SK-N-SH (cell line): ENCODE measurements around the gene TSPAN14. TPM values are rescaled to one million over a fixed set of nuclear protein-coding genes. Genes with fewer than 3 reads are reported as not detected.

Source experiments
- CTCF ChIA-PET: fragments of 300-600, 350-600 bp; formaldehyde crosslinking; extraction: SDS; loops from one replicate; lab custom pipeline; 2021; lab: Yijun Ruan, JAX
- POLR2A ChIA-PET: fragments of 350-600 bp; sonication (Branson Sonifier 250); formaldehyde crosslinking; extraction: SDS; loops from one replicate; lab custom pipeline; 2020; ENCODE audit warnings: antibody characterized with exemption, inconsistent platforms; lab: Yijun Ruan, JAX
- DNase-seq: peaks from one replicate; pipeline ENCODE4 v3.0.0; 2012
- H2AFZ ChIP-seq: fragments of 200-600 bp; sonication (generic); 2 replicates; pipeline ENCODE4 v1.8.1; 2016; ENCODE audit warnings: antibody characterized with exemption, mild to moderate bottlenecking, low read depth
- H3F3A ChIP-seq: fragments of 200-600 bp; sonication (generic); replicated peaks from 2 replicates; pipeline ENCODE3; 2016; ENCODE audit warnings: antibody characterized with exemption, mild to moderate bottlenecking; ENCODE audit not compliant: insufficient read depth
- H3K27ac ChIP-seq, 2 experiments: fragments of 200-500 bp in 1 of 2; fragments of 200-600 bp in 1 of 2; sonication (Bioruptor generic) in 1 of 2; sonication (generic), shearing (Covaris generic) in 1 of 2; 2 replicates each; pipeline versions ENCODE4 v1.5.1 to v1.6.1; 2014 to 2016; ENCODE audit warnings: low read depth in 2 of 2, inconsistent platforms in 1 of 2, low read length in 1 of 2, mild to moderate bottlenecking in 1 of 2, mixed read lengths in 1 of 2
- H3K27me3 ChIP-seq: fragments of 200-600 bp; sonication (generic), shearing (Covaris generic); 2 replicates; pipeline ENCODE4 v1.6.1; 2016; ENCODE audit warnings: mixed run types; ENCODE audit not compliant: insufficient read depth
- H3K36me3 ChIP-seq, 2 experiments: fragments of 200-500 bp in 1 of 2; fragments of 200-600 bp in 1 of 2; sonication (Bioruptor generic) in 1 of 2; sonication (generic) in 1 of 2; replicated peaks in 1 of 2; 2 replicates each; pipeline versions ENCODE3 to v1.5.1; 2014 to 2016; ENCODE audit warnings: low read length in 1 of 2, mild to moderate bottlenecking in 1 of 2; ENCODE audit not compliant: insufficient read depth in 2 of 2, control insufficient read depth in 1 of 2
- H3K4me1 ChIP-seq, 2 experiments: fragments of 200-500 bp in 1 of 2; fragments of 200-600 bp in 1 of 2; sonication (Bioruptor generic) in 1 of 2; sonication (generic), shearing (Covaris generic) in 1 of 2; 2 replicates each; pipeline versions ENCODE4 v1.5.1 to v1.6.1; 2014 to 2016; ENCODE audit warnings: low read depth in 1 of 2, low read length in 1 of 2, mixed run types in 1 of 2; ENCODE audit not compliant: insufficient read depth in 2 of 2, control insufficient read depth in 1 of 2
- H3K4me2 ChIP-seq: fragments of 200-600 bp; sonication (generic), shearing (Covaris generic); 2 replicates; pipeline ENCODE4 v1.6.1; 2017; ENCODE audit warnings: mixed run types
- H3K4me3 ChIP-seq, 2 experiments: fragments of 200-500 bp in 1 of 2; fragments of 200-600 bp in 1 of 2; sonication (Bioruptor generic) in 1 of 2; sonication (generic), shearing (Covaris generic) in 1 of 2; 2 replicates each; pipeline versions ENCODE4 v1.5.1 to v1.8.1; 2014 to 2016; ENCODE audit warnings: low read depth in 2 of 2, inconsistent platforms in 1 of 2, low read length in 1 of 2, mild to moderate bottlenecking in 1 of 2, mixed read lengths in 1 of 2, moderate library complexity in 1 of 2
- H3K79me2 ChIP-seq: fragments of 200-600 bp; sonication (generic); 2 replicates; pipeline ENCODE4 v1.8.1; 2017; ENCODE audit warnings: mild to moderate bottlenecking; ENCODE audit not compliant: insufficient read depth
- H3K9ac ChIP-seq: fragments of 200-600 bp; sonication (generic); 2 replicates; pipeline ENCODE4 v1.6.1; 2017; ENCODE audit warnings: mixed run types
- H3K9me2 ChIP-seq: fragments of 200-600 bp; sonication (generic); 2 replicates; pipeline ENCODE4 v1.6.1; 2017; ENCODE audit warnings: mixed run types
- H3K9me3 ChIP-seq: fragments of 200-600 bp; sonication (generic); 2 replicates; pipeline ENCODE4 v1.6.1; 2017; ENCODE audit warnings: mixed run types, mild to moderate bottlenecking, moderate library complexity
- H4K20me1 ChIP-seq: fragments of 200-600 bp; sonication (generic); 2 replicates; pipeline ENCODE4 v1.6.1; 2017; ENCODE audit warnings: mild to moderate bottlenecking, mixed run types; ENCODE audit not compliant: insufficient read depth
- CHD2 ChIP-seq: fragments of 150-350 bp; IDR thresholded peaks from 2 replicates; pipeline ENCODE4 v1.6.1; 2018; ENCODE audit warnings: low read length; ENCODE audit not compliant: partially characterized antibody
- ELF1 ChIP-seq: IDR thresholded peaks from 2 replicates; pipeline ENCODE4 v1.4.0; 2012
- EP300 ChIP-seq, 2 experiments: IDR thresholded peaks; 2 replicates each; pipeline versions ENCODE4 v1.4.0 to v1.6.1; 2012; ENCODE audit warnings: borderline replicate concordance in 1 of 2, low read depth in 1 of 2, low read length in 1 of 2
- FOXJ3 ChIP-seq: sonication (generic); formaldehyde crosslinking; IDR thresholded peaks from 2 replicates; pipeline ENCODE4 v1.5.1; 2020; ENCODE audit warnings: mild to moderate bottlenecking, missing genetic modification reagents
- FOXM1 ChIP-seq: IDR thresholded peaks from 2 replicates; pipeline ENCODE4 v1.4.0; 2012; ENCODE audit warnings: low read depth, mild to moderate bottlenecking
- MEF2A ChIP-seq: IDR thresholded peaks from 2 replicates; pipeline ENCODE4 v1.4.0; 2012; ENCODE audit warnings: low read depth, borderline replicate concordance
- MXI1 ChIP-seq: IDR thresholded peaks from 2 replicates; pipeline ENCODE4 v1.6.1; 2012; ENCODE audit warnings: mild to moderate bottlenecking, low read depth, low read length, improper control_type of control experiment
- POLR2AphosphoS5 ChIP-seq: IDR thresholded peaks from 2 replicates; pipeline ENCODE4 v1.6.1; 2012; ENCODE audit warnings: low read depth, low read length
- RAD21 ChIP-seq: IDR thresholded peaks from 2 replicates; pipeline ENCODE4 v1.6.1; 2012; ENCODE audit warnings: mild to moderate bottlenecking, low read length
- RCOR1 ChIP-seq: fragments of 150-350 bp; IDR thresholded peaks from 2 replicates; pipeline ENCODE4 v1.6.1; 2017; ENCODE audit warnings: antibody characterized with exemption, low read length
- RFX5 ChIP-seq: IDR thresholded peaks from 2 replicates; pipeline ENCODE4 v1.6.1; 2012; ENCODE audit warnings: mild to moderate bottlenecking, improper control_type of control experiment, low read length
- TAF1 ChIP-seq: IDR thresholded peaks from 2 replicates; pipeline ENCODE4 v1.6.1; 2012; ENCODE audit warnings: low read depth, mild to moderate bottlenecking, low read length, moderate library complexity, borderline replicate concordance
- TCF12 ChIP-seq: IDR thresholded peaks from 2 replicates; pipeline ENCODE4 v1.4.0; 2012
- TEAD4 ChIP-seq: IDR thresholded peaks from 2 replicates; pipeline ENCODE4 v1.4.0; 2012; ENCODE audit warnings: mild to moderate bottlenecking, borderline replicate concordance; ENCODE audit not compliant: insufficient read depth
- YY1 ChIP-seq: IDR thresholded peaks from 2 replicates; pipeline ENCODE4 v1.4.0; 2012; ENCODE audit warnings: low read depth, mild to moderate bottlenecking
- WGBS: methylation state at CpG from one replicate; pipeline ENCODE4 v1.1.6; 2017; ENCODE audit warnings: low lambda C conversion rate; 5-methylcytosine and 5-hydroxymethylcytosine counted together
- polyA plus RNA-seq, 3 experiments: library from polyadenylated mRNA; depleted of rRNA; stranded (reverse); fragments of >200 nt; gene quantifications; 2 replicates each; pipeline ENCODE4 v1.2.3, GENCODE V29; 2012
- TF ChIP-seq, protein P1 (sequence below): fragments of 150-350 bp; IDR thresholded peaks from 2 replicates; pipeline ENCODE4 v1.6.1; 2017; ENCODE audit warnings: antibody characterized with exemption, low read length, low read depth, borderline replicate concordance
- TF ChIP-seq, protein P2 (sequence below): IDR thresholded peaks from 2 replicates; pipeline ENCODE4 v1.4.0; 2012; ENCODE audit warnings: low read depth, borderline replicate concordance
- TF ChIP-seq, protein P3 (sequence below): IDR thresholded peaks from 2 replicates; pipeline ENCODE4 v1.4.0; 2012; ENCODE audit warnings: low read depth, borderline replicate concordance

Gene TSPAN14
- polyA plus RNA-seq, 1 of the 3 experiments (the other 2 are of a cell fraction), result 78.1 TPM

DNA sequence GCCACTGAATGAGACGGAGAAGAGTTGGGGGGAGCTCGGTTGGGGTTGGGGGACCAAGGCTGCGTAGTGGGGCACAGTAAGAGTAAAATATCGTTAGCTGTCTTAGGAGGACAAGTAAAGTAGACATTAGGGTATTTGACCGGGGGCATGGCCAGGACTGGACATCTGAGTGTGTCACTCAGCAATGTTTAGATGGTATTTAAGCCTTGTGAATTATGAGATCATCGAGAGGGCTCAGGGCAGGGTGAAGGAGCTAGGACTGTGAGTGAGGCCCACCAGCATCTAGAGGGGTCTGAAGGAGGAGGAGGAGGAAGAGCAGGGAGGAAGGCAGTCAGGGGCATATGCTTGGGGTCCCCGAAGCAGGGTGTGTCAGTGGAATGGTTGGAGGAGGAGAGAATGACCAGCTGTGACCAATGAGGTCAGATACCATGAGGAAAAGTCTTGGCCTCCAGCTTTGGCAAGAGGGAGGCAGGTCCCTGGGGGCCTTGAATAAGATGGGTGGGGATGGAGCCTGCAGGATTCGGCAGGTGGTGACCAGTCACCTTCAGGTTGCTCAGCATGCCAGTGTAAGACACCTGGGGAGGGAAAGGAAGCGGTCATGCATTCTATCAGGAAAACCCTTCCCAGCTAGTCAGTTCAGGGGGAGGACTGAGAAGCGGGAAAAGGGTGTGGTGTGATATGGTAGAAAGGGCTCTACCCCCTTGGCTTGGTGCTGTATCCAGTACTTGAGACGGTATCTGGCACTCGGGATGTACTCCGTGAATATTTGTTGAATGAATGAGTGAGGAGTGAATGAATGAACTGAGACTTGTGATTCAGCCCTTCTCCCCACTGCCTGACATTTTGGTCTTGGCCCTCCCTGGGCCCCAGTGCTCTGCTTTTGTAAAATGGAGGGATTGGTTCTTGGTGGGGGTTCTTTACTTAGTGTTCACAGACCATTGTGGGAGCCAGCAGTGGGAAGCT lies 48.8 kb downstream of the TSPAN14 start:
- ChIA-PET CTCF (interaction anchor here (0.6 to 21.2 kb wide), 7 partner anchors 14 to 565 kb away, joined by 3 to 602 read pairs (median 23); partner anchors contain the start of gene TSPAN14), POLR2A (interaction anchor here (1.8 kb wide), 1 partner anchor 95 kb away, joined by 6 read pairs; the partner anchor contains the start of gene PRXL2A)
- H4K20me1 ChIP-seq, result no peaks in the 10 kb centered on the region; the same call in 1 of the 2 replicates
- 0 out of 4 replicates have a peak overlapping the region, but pooled peaks of 1 of the 2 experiments have one; percentile 92 for H3K27ac ChIP-seq
- H3K9ac ChIP-seq, result no peak overlapping the region
- peaks cover 54% of the 10 kb centered on the region for H3F3A ChIP-seq
- no peak overlapping the region for H2AFZ ChIP-seq
- H3K27me3 ChIP-seq, result no peaks in the 10 kb centered on the region
- no peaks in the 10 kb centered on the region for H3K9me3 ChIP-seq
- peaks cover 79% of the 10 kb centered on the region for H3K79me2 ChIP-seq
- 91% methylated on average over 12 of the region's 13 CpGs for WGBS
- H3K9me2 ChIP-seq, result no peaks in the 10 kb centered on the region
- H3K4me2 ChIP-seq, result no peak overlapping the region; the same call in 1 of the 2 replicates
- TF ChIP-seq, protein P1, sequence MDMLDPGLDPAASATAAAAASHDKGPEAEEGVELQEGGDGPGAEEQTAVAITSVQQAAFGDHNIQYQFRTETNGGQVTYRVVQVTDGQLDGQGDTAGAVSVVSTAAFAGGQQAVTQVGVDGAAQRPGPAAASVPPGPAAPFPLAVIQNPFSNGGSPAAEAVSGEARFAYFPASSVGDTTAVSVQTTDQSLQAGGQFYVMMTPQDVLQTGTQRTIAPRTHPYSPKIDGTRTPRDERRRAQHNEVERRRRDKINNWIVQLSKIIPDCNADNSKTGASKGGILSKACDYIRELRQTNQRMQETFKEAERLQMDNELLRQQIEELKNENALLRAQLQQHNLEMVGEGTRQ, result no peak
- TF ChIP-seq RAD21 (no peak), TCF12 (no peak), POLR2AphosphoS5 (no peak), RFX5 (no peak), TEAD4 (no peak), ELF1 (no peak)
- TF ChIP-seq, protein P2, sequence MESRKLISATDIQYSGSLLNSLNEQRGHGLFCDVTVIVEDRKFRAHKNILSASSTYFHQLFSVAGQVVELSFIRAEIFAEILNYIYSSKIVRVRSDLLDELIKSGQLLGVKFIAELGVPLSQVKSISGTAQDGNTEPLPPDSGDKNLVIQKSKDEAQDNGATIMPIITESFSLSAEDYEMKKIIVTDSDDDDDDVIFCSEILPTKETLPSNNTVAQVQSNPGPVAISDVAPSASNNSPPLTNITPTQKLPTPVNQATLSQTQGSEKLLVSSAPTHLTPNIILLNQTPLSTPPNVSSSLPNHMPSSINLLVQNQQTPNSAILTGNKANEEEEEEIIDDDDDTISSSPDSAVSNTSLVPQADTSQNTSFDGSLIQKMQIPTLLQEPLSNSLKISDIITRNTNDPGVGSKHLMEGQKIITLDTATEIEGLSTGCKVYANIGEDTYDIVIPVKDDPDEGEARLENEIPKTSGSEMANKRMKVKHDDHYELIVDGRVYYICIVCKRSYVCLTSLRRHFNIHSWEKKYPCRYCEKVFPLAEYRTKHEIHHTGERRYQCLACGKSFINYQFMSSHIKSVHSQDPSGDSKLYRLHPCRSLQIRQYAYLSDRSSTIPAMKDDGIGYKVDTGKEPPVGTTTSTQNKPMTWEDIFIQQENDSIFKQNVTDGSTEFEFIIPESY, result no peak
- TF ChIP-seq, protein P3, sequence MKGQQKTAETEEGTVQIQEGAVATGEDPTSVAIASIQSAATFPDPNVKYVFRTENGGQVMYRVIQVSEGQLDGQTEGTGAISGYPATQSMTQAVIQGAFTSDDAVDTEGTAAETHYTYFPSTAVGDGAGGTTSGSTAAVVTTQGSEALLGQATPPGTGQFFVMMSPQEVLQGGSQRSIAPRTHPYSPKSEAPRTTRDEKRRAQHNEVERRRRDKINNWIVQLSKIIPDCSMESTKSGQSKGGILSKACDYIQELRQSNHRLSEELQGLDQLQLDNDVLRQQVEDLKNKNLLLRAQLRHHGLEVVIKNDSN, result no peak
- H3K4me1 ChIP-seq, result peaks cover 31 to 72% of the 10 kb centered on the region in 2 experiments; a peak in 3 of 4 replicates
- DNase-seq, result no peak
- peaks cover 0 to 4% of the 10 kb centered on the region in 2 experiments for H3K36me3 ChIP-seq
- H3K4me3 ChIP-seq, result no peak overlapping the region

DNA sequence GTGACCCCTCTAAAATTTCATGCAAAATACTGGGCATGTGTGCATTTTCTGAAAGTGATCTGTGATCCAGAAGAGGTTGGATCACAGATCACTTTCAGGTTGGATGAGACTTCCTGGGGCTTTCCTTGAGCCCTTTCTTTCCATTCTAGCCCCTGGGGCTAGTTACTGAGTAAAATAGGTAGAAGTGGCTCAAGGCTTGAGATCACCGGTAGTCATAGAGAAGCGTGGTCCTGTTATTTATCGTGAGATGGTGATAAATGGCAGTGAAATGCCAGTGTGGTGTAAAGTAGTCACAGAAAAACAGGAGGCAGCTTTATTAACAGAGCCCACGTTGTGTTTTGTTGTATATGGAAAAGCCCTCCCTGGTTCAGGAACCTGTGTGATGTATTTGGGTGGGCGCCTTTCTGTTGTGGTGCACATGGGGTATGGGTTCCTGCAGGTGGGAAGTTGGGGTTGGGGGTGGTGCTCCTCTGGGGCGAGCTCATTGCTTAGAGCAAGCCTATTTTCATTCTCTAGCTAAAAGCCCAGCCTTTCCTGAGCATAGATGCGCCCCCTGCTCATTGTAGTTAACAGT lies 49.6 kb downstream of the TSPAN14 start:
- H3K9me3 ChIP-seq, result no peaks in the 10 kb centered on the region
- H3K36me3 ChIP-seq, result peaks cover 0 to 4% of the 10 kb centered on the region in 2 experiments
- ChIA-PET CTCF (interaction anchor here (2.2 to 21.2 kb wide), 7 partner anchors 11 to 119 kb away, joined by 9 to 602 read pairs (median 36); partner anchors contain the start of gene TSPAN14), POLR2A (interaction anchor here (1.8 kb wide), 1 partner anchor 96 kb away, joined by 6 read pairs; the partner anchor contains the start of gene PRXL2A)
- no peak for DNase-seq
- H2AFZ ChIP-seq, result no peak overlapping the region
- no peaks in the 10 kb centered on the region for H3K9me2 ChIP-seq
- H3K27me3 ChIP-seq, result no peaks in the 10 kb centered on the region
- no peak overlapping the region for H3K4me3 ChIP-seq
- H3K79me2 ChIP-seq, result peaks cover 79% of the 10 kb centered on the region
- peaks cover 25 to 69% of the 10 kb centered on the region in 2 experiments; a peak in 3 of 4 replicates for H3K4me1 ChIP-seq
- WGBS, result 91% methylated on average over 5 of the region's 7 CpGs
- no peak overlapping the region for H3K4me2 ChIP-seq
- H4K20me1 ChIP-seq, result no peaks in the 10 kb centered on the region; the same call in 1 of the 2 replicates
- H3F3A ChIP-seq, result peaks cover 47% of the 10 kb centered on the region
- H3K9ac ChIP-seq, result no peak overlapping the region
- peak overlapping the region in 1 of 2 experiments; percentile 92; a peak in 1 of 4 replicates for H3K27ac ChIP-seq
- TF ChIP-seq TAF1 (no peak), TCF12 (no peak), CHD2 (no peak), ELF1 (no peak), MXI1 (no peak), RCOR1 (no peak), FOXM1 (no peak), FOXJ3 (CRISPR knock-in tag) (no peak), MEF2A (no peak), EP300 (IDR thresholded peaks at IDR 0.05; ENCODE audit: borderline replicate concordance in 1 of 2, low read depth in 1 of 2, low read length in 1 of 2) (no peak), RAD21 (no peak), YY1 (no peak)
